Psoas muscle (tissue), 8 donors: ENCODE data around the gene CFAP58. TPM values are rescaled to one million over a fixed set of nuclear protein-coding genes. Genes with fewer than 3 reads are reported as not detected.

Source experiments
- ATAC-seq, 4 donors: fragments of 200-7000 bp; cut with Tn5 transposase; one replicate each; pipeline ENCODE4 v1.9.1; 2020; ENCODE audit warnings: moderate library complexity in 3 of 4, mild to moderate bottlenecking in 2 of 4
- DNase-seq, 2 donors: peaks; one replicate each; pipeline ENCODE4 v3.0.0-alpha.2; 2020
- H3K27ac ChIP-seq: fragments of 200-600 bp; one replicate; pipeline ENCODE4 v1.8.0; 2022
- H3K27me3 ChIP-seq, 3 donors: fragments of 200-600 bp in 1 of 3; one replicate each; pipeline versions ENCODE4 v1.6.1 to v1.8.0; 2013 to 2022; ENCODE audit warnings: low read length in 2 of 3, mild to moderate bottlenecking in 2 of 3, moderate library complexity in 1 of 3; ENCODE audit not compliant: insufficient read depth in 3 of 3
- H3K36me3 ChIP-seq, 2 donors: fragments of 200-600 bp in 1 of 2; one replicate each; pipeline versions ENCODE4 v1.6.1 to v1.8.0; 2013 to 2022; ENCODE audit warnings: low read depth in 1 of 2, mild to moderate bottlenecking in 1 of 2, moderate library complexity in 1 of 2; ENCODE audit not compliant: insufficient read depth in 1 of 2
- H3K4me1 ChIP-seq: fragments of 200-600 bp; one replicate; pipeline ENCODE4 v1.8.0; 2022
- H3K4me3 ChIP-seq: fragments of 200-600 bp; one replicate; pipeline ENCODE4 v1.8.0; 2022; ENCODE audit warnings: mild to moderate bottlenecking
- H3K9me3 ChIP-seq: fragments of 200-600 bp; one replicate; pipeline ENCODE4 v1.8.0; 2022
- WGBS, 3 donors: extraction: QIAGEN DNeasy Blood & Tissue Kit; methylation state at CpG; one replicate each; pipeline versions ENCODE4 v1.1.6 to v1.1.7; 2013; 5-methylcytosine and 5-hydroxymethylcytosine counted together
- intact Hi-C, 2 donors: fragments of 100-400 bp; cut with DNase I; formaldehyde crosslinking; loops; one replicate each; pipeline versions ENCODE4 v1.11.0 to v1.14.2; 2022
- polyA plus RNA-seq, 3 donors: library from polyadenylated mRNA; stranded (reverse); fragments of 200-250 nt; gene quantifications; one replicate each; pipeline ENCODE4 v1.2.3, GENCODE V29; 2013
- total RNA-seq, 4 donors: library from RNA; stranded (reverse); fragmentation: NEBNext Ultra II Directional in 2 of 4; extraction: Animal tissue kit (Norgen Biotek cat#: 25700) in 2 of 4; gene quantifications; one replicate each; pipeline versions ENCODE4 v1.2.1 to v1.2.4, GENCODE V29; 2021 to 2023
- TF ChIP-seq, protein P1 (sequence below): fragments of 200-600 bp; IDR thresholded peaks from one replicate; pipeline ENCODE4 v1.8.0; 2022; ENCODE audit warnings: antibody characterized with exemption
- donor health status: healthy with polysubstance abuse.
- donor health status: DM: no; HTN: no; CAD: no; lungs with moderate emphysema.
- donor health status: Bipolar disorder and iron deficiency.
- donor health status: healthy.
- donor health status: DM: yes; HTN: yes; CAD: no.
- donor health status: DM: no; HTN: no; CAD: no.
- donor health status: DM: no; HTN: no; CAD: no.
- donor health status: DM: yes; HTN: yes; CAD: no.

CFAP58 gene
- total and polyA plus RNA-seq, 7 donors = 0.04 to 1.4 (median 0.44) TPM

DNA sequence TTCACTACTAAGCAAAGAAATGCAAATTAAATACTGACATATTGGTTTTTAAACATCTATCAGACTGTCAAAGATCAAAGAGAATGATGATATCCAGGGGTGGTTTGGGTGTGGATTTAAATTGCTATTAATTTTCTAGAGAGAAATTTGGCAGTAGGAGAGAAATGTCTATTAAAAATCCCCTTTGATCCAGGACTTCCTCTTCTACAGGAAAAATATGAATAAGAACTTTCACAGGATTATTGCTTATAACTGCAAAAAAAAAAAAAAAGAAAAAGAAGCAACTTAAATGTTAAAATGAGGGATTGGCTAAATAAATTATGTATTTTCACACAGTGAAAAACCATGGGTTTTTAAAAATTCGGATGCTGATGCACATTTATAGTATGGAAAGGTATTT lies 21.0 kb downstream of the CFAP58 start:
- H3K36me3 ChIP-seq = peaks cover 8 to 11% of the 10 kb centered on the region in 2 donors
- ATAC-seq = no peak
- WGBS, 3 donors = 74 to 84% (median 79%) methylated on average over 1 of the region's 1 CpG

DNA sequence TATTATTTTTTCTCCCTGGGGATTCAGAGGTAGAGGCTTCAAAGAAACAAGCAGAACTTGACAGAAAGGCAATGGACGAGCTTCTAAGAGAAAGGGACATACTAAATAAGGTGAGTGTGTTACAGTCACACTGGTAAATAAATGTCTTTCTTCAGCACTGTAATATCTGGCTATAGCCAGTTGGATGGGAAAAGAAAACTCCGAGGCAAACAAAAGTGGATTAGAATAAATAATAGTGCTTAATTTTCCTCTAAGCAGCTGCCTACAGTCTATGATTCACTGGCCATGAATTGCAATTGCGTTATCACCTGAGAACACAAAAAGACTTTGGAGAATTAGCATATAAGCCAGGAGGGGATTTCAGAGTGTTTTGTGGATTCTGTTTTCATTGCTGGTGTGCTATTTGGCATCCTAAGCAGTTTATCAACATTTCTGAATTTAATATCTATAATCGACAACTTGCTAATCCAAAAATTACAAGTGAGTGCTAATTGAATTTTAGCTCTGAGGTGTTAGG lies 23.2 kb downstream of the CFAP58 start:
- intact Hi-C loops = no loop called here
- Histone ChIP-seq H3K4me1 (no peaks in the 10 kb centered on the region), H3K4me3 (no peak overlapping the region), H3K9me3 (peaks cover 2% of the 10 kb centered on the region), H3K27ac (no peak overlapping the region), H3K36me3 (peaks cover under 1 to 2% of the 10 kb centered on the region in 2 donors), H3K27me3 (no peaks in the 10 kb centered on the region)
- no peak for ATAC-seq
- WGBS, 3 donors = 80 to 82% (median 80%) methylated on average over 4 of the region's 4 CpGs
- DNase-seq = no peak
- TF ChIP-seq, protein P1, sequence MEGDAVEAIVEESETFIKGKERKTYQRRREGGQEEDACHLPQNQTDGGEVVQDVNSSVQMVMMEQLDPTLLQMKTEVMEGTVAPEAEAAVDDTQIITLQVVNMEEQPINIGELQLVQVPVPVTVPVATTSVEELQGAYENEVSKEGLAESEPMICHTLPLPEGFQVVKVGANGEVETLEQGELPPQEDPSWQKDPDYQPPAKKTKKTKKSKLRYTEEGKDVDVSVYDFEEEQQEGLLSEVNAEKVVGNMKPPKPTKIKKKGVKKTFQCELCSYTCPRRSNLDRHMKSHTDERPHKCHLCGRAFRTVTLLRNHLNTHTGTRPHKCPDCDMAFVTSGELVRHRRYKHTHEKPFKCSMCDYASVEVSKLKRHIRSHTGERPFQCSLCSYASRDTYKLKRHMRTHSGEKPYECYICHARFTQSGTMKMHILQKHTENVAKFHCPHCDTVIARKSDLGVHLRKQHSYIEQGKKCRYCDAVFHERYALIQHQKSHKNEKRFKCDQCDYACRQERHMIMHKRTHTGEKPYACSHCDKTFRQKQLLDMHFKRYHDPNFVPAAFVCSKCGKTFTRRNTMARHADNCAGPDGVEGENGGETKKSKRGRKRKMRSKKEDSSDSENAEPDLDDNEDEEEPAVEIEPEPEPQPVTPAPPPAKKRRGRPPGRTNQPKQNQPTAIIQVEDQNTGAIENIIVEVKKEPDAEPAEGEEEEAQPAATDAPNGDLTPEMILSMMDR = no peak

More for the DNA sequence above, 21.0 kb downstream of the CFAP58 start:
- peaks cover 9% of the 10 kb centered on the region for H3K9me3 ChIP-seq
- H3K4me3 ChIP-seq = no peak overlapping the region
- TF ChIP-seq, protein P1 = no peak
- no peak overlapping the region for H3K27ac ChIP-seq
- intact Hi-C loops = no loop called here
- no peaks in the 10 kb centered on the region for H3K4me1 ChIP-seq
- H3K27me3 ChIP-seq = no peaks in the 10 kb centered on the region
- DNase-seq = no peak

DNA sequence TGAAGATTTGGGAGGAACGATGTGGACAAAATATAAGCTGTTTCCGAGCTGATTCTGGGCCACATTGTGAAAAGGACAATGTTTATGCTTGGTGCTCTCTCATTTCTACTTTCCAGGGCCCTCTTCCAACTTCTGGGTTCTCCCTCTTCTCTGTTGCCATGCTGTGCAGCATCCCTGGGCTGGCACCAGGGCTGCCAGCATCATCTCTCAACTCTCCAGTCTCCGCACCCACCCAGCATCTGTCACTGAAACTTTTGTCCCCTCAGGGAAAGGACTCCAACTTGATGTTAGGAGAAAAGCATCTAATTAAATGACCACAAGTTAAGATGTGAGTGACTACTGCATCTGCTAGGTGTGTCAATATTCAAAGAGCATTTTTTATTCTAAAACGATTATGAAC lies 26.7 kb downstream of the CFAP58 start:
- intact Hi-C loops = no loop called here
- WGBS, 3 donors = 77 to 89% (median 81%) methylated on average over 4 of the region's 4 CpGs

DNA sequence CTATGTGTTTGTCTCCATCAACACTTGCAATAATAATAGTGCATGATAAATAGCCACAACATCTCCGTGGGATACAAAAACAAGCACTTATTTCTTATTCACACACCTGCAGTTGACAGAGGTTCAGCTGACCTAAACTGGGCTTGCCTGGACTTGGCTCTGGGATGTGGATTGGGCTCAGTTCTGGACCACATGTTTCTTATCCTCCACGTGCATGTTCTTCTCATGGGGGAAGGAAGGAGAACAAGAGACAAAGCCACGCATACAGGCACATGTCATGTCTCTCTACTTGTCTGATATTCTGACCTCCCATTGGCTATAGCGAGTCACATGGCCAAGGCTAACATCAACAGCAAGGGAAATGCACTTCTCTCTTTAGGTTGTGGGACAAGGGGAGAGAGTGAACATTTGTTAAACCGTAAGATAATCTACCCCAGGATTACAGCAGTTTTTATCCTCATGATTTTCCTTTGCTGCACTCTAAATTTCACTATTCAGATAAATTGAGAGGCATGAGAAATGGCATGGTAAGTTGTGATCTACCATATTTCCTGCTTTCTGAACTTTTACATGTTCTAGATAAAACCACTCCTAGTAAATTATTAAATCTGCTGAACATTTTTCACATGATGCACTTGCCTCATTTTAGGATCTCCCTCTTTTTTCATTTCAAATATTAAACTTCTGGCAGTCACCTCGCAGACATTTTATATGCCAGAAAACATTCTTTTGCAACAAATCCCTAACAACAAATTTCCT lies 33.7 kb downstream of the CFAP58 start:
- no peak overlapping the region for H3K4me3 ChIP-seq
- H3K36me3 ChIP-seq = peaks cover 2 to 3% of the 10 kb centered on the region in 2 donors
- ATAC-seq = no peak
- 57 to 68% (median 60%) methylated on average over 6 of the region's 6 CpGs for WGBS, 3 donors
- H3K27me3 ChIP-seq = no peaks in the 10 kb centered on the region
- H3K27ac ChIP-seq = no peak overlapping the region
- intact Hi-C loops = no loop called here
- TF ChIP-seq, protein P1 = no peak
- H3K9me3 ChIP-seq = no peaks in the 10 kb centered on the region
- DNase-seq = no peak
- no peaks in the 10 kb centered on the region for H3K4me1 ChIP-seq

More for the DNA sequence above, 26.7 kb downstream of the CFAP58 start:
- Histone ChIP-seq H3K4me1 (no peaks in the 10 kb centered on the region), H3K9me3 (no peaks in the 10 kb centered on the region), H3K4me3 (no peak overlapping the region), H3K27ac (no peak overlapping the region), H3K27me3 (no peaks in the 10 kb centered on the region), H3K36me3 (peaks cover 2 to 3% of the 10 kb centered on the region in 2 donors)
- ATAC-seq (no peak), DNase-seq (no peak)
- TF ChIP-seq, protein P1 = no peak
